ENCODE measurements around the gene DRC3. TPM values are rescaled to one million over a fixed set of nuclear protein-coding genes. Genes with fewer than 3 reads are reported as not detected.

The DRC3 gene
- total RNA-seq, 4 donors from 2014 or later: 0.71 to 4.2 (median 1.4) TPM

DNA sequence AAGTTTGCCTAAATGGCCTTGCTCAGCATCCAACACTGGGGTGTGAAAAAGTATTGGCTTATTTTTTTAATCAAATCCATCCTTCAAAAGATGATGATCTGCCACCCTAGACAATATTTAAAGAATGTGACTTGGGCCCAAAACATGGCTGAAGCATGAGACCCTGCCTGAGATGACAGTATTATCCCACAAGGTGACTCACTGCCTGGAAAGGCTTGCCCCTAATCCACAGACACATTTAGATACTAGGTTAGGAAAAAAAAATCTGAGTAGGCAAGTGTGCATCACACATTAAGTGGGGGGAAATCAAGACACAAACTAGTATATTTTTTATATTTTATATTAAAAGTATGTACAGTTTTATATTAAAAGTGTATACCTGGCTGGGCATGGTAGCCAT, 38.9 kb upstream of the DRC3 start:
- Histone ChIP-seq H3K27ac (replicated peaks in 1 of 4) (no peak overlapping the region), H3K4me1 (peaks cover 39 to 65% (median 51%) of the 10 kb centered on the region in 4 donors), H3K9me3 (no peaks in the 10 kb centered on the region), H3K36me3 (peaks cover 0 to 4% (median 0%) of the 10 kb centered on the region in 4 donors), H3K4me3 (no peak overlapping the region), H3K27me3 (no peaks in the 10 kb centered on the region)
- intact Hi-C loops (cut with DNase I): no loop called here
- DNase-seq (ENCODE audit: extremely low spot score): no peak
- TF ChIP-seq, protein P1, sequence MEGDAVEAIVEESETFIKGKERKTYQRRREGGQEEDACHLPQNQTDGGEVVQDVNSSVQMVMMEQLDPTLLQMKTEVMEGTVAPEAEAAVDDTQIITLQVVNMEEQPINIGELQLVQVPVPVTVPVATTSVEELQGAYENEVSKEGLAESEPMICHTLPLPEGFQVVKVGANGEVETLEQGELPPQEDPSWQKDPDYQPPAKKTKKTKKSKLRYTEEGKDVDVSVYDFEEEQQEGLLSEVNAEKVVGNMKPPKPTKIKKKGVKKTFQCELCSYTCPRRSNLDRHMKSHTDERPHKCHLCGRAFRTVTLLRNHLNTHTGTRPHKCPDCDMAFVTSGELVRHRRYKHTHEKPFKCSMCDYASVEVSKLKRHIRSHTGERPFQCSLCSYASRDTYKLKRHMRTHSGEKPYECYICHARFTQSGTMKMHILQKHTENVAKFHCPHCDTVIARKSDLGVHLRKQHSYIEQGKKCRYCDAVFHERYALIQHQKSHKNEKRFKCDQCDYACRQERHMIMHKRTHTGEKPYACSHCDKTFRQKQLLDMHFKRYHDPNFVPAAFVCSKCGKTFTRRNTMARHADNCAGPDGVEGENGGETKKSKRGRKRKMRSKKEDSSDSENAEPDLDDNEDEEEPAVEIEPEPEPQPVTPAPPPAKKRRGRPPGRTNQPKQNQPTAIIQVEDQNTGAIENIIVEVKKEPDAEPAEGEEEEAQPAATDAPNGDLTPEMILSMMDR (IDR thresholded peaks at IDR 0.05): no peak
- TF ChIP-seq EP300 (IDR thresholded peaks at IDR 0.05) (no peak), POLR2A (IDR thresholded peaks at IDR 0.05; ENCODE audit: low read depth) (no peak), POLR2AphosphoS5 (IDR thresholded peaks at IDR 0.05) (no peak)

- no peak for DNase-seq (ENCODE audit: extremely low spot score)
- WGBS: 83% methylated on average over 2 of the region's 2 CpGs
- intact Hi-C loops (cut with DNase I): no loop called here
- Histone ChIP-seq H3K27ac (replicated peaks in 1 of 4) (no peak overlapping the region), H3K36me3 (no peaks in the 10 kb centered on the region), H3K4me1 (peaks cover 35 to 65% (median 49%) of the 10 kb centered on the region in 4 donors), H3K4me3 (no peak overlapping the region), H3K9me3 (no peaks in the 10 kb centered on the region), H3K27me3 (no peaks in the 10 kb centered on the region)
- TF ChIP-seq POLR2AphosphoS5 (IDR thresholded peaks at IDR 0.05): no peak
- TF ChIP-seq, protein P1 (IDR thresholded peaks at IDR 0.05): no peak
- TF ChIP-seq EP300 (IDR thresholded peaks at IDR 0.05): no peak
- TF ChIP-seq POLR2A (IDR thresholded peaks at IDR 0.05; ENCODE audit: low read depth): no peak
Observed at GRCh38 chr17:17934214-17934613, 38.4 kb upstream of the DRC3 start.

DNA sequence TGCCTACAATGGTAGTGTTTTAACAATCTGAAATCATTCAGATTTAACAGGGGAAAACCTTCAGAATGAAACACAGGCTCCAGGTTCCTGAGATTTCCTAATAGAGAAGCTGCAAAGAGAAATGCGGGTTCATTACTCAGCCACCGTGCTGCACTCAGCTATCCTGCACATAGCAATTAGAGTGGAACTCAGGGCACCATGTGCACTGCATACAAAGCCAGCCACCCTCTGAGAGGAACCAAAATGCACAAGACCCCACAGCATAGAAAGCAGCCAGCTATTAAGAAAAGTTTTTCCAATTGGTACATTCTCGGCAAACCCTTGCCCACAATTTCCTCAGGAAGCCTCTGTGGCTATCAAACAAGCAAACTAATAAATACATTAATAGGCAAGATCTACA, 37.9 kb upstream of the DRC3 start:
- 82% methylated on average over 3 of the region's 3 CpGs for WGBS
- no peak overlapping the region for H3K27ac ChIP-seq (replicated peaks in 1 of 4)

GRCh38 chr17:17935321-17936271, 37.1 kb upstream of the DRC3 start:
- 74% methylated on average over 6 of the region's 6 CpGs for WGBS

More for the DNA sequence above, 37.9 kb upstream of the DRC3 start:
- no peaks in the 10 kb centered on the region for H3K9me3 ChIP-seq
- no peak overlapping the region for H3K4me3 ChIP-seq
- intact Hi-C loops (cut with DNase I): no loop called here
- no peak for TF ChIP-seq POLR2AphosphoS5 (IDR thresholded peaks at IDR 0.05)
- TF ChIP-seq POLR2A (IDR thresholded peaks at IDR 0.05; ENCODE audit: low read depth): no peak
- TF ChIP-seq EP300 (IDR thresholded peaks at IDR 0.05): no peak
- TF ChIP-seq, protein P1 (IDR thresholded peaks at IDR 0.05): no peak
- DNase-seq (ENCODE audit: extremely low spot score): no peak
- H3K27me3 ChIP-seq: no peaks in the 10 kb centered on the region
- peaks cover 29 to 59% (median 47%) of the 10 kb centered on the region in 4 donors for H3K4me1 ChIP-seq
- no peaks in the 10 kb centered on the region for H3K36me3 ChIP-seq

GRCh38 chr17:17937201-17937853, 35.3 kb upstream of the DRC3 start:
- H3K27me3 ChIP-seq: no peaks in the 10 kb centered on the region
- no peaks in the 10 kb centered on the region for H3K36me3 ChIP-seq
- no peak for TF ChIP-seq EP300 (IDR thresholded peaks at IDR 0.05)
- no peak for TF ChIP-seq POLR2AphosphoS5 (IDR thresholded peaks at IDR 0.05)
- no peak for TF ChIP-seq POLR2A (IDR thresholded peaks at IDR 0.05; ENCODE audit: low read depth)
- TF ChIP-seq, protein P1 (IDR thresholded peaks at IDR 0.05): no peak
- no peak overlapping the region for H3K27ac ChIP-seq (replicated peaks in 1 of 4)
- H3K9me3 ChIP-seq: no peaks in the 10 kb centered on the region
- H3K4me3 ChIP-seq: no peak overlapping the region
- 78% methylated on average over 4 of the region's 4 CpGs for WGBS
- H3K4me1 ChIP-seq: peaks cover 51 to 66% (median 56%) of the 10 kb centered on the region in 4 donors
- no peak for DNase-seq (ENCODE audit: extremely low spot score)
- intact Hi-C loops (cut with DNase I): no loop called here

More at GRCh38 chr17:17935321-17936271, 37.1 kb upstream of the DRC3 start:
- H3K27me3 ChIP-seq: no peaks in the 10 kb centered on the region
- H3K9me3 ChIP-seq: no peaks in the 10 kb centered on the region
- H3K4me1 ChIP-seq: peaks cover 36 to 63% (median 52%) of the 10 kb centered on the region in 4 donors
- no peaks in the 10 kb centered on the region for H3K36me3 ChIP-seq
- no peak overlapping the region for H3K27ac ChIP-seq (replicated peaks in 1 of 4)
- intact Hi-C loops (cut with DNase I): no loop called here
- peak in 1 of 2 donors; percentile 29 for TF ChIP-seq POLR2AphosphoS5 (IDR thresholded peaks at IDR 0.05)
- no peak for TF ChIP-seq POLR2A (IDR thresholded peaks at IDR 0.05; ENCODE audit: low read depth)
- DNase-seq (ENCODE audit: extremely low spot score): no peak
- H3K4me3 ChIP-seq: no peak overlapping the region

All from esophagus muscularis mucosa (tissue), 4 donors.